ENCODE results near the gene MGAT5B.
"Not testable (repeated sequence)": the region's sequence is repeated elsewhere in the genome, so short reads cannot be mapped to it uniquely, and the experiment has no call there.

Gene MGAT5B

GRCh38 chr17:76952402-76952801 lies 84.2 kb downstream of the MGAT5B start:
- DNase-seq, result no peak

DNA sequence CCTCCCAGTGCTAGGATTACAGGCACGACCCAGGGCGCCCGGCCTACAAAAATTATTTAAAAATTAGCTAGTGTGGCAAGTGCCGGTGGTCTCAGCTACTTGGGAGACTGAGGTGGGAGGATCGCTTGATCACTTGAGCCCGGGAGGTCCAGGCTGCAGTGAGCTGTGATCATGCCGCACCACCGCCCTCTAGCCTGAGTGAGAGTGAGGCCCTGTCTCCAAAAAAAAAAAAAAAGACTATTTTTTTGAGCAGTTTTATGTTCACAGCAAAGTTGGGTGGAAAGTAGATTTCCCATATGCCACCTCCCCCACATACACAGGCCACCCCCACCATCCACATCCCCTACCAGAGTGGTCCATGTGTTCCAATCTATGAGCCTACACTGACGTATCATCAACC lies 84.9 kb downstream of the MGAT5B start:
- no peak for DNase-seq

- no peak for DNase-seq
Measured at GRCh38 chr17:76953946-76954345, 85.7 kb downstream of the MGAT5B start.

DNA sequence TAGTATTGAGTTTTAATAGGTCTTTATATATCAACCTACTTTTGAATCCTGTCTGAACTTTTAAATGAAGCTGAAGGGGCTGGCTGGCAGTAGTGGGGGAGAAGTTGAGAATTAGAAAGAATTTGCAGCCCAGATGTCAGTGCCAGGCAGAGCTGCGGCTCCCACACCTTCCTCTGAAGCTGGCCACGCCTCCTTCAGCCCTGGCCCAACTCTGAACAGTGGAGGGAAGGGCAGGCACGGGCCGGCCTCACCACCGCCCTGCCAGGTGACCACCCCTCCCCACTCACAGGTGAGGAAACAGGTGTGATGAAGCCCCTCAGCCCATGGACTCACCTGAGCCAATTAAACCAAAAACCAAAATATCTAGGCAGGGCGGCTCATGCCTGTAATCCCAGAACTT lies 87.0 kb downstream of the MGAT5B start:
- DNase-seq, result no peak

- DNase-seq, result no peak
Measured at GRCh38 chr17:76956846-76957540, 88.8 kb downstream of the MGAT5B start.

DNA sequence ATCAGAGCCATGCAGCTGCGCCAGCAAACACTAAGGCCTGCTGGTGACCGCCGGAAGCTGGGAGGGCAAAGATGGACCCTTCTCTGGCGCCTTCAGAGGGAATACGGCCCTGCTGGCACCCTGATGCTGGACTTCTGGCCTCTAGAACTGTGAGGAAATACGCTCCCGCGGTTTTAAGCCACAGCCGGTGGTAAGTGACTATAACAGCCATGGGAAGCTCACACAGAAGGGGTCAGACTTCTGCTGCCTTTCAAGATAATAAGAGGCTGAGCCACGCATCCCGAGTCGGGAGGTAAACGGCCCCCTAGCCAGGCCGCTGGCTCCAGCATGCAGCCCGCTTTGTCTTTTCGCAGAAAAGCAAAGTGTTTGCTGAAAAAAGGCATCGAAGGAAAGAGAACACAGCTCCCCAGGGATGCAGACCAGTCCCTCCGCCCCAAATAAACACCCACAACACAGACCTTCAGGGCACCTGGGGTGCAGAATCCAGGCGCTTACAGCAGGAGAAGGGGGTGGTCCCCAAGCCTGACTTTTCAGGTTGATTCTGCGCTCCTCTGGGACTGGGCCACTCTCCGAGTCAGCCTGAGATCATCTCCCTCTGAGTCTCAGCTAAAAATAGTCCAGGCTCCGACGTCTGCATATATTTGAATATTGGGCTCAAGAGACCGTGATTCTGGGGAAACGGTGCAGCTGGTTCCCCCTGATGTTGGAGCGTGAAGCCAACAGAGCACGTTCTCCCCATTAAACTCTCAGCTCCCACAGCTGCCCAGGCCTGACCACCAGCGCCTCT lies 89.7 kb downstream of the MGAT5B start:
- DNase-seq, result no peak

DNA sequence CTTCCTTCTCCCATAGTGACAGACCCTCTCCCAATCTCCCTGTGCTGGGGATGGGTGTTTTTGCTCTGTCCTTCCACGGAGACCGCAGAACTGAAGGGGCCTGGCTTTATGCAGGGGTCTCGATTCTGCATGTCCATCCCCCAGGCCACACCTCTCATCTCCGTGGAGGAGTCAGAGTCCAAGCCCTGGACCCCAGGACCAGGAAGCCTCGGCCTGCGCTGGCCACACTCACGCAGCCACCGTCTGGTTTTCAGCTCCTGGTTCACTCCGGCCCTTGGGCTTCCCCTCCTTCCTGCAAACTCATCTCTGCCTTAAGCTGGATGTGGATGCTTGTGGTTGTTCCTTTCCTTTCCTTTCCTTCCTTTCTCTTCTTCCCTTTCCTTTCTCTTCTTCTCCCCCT lies 90.8 kb downstream of the MGAT5B start:
- DNase-seq, result no peak

DNA sequence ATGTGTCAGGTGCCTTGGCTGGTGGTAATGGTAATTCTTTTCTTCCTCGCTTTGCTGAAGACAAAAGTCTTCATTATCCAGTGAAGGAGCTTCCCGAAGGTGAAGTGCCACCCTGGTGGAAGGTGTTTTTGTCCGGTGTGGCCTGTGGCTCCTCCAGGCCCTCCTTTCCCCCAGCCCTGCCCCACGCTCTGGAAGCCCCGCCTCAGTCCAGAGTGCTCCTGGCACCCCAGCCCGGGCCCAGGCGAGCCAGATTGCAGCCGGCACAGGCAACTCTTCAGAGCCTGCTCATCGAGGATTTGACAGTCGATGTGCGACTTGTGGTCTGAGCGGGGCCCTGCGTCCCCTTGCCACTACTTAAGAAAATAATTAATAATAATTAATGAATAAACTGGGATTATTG lies 93.7 kb downstream of the MGAT5B start:
- DNase-seq, result no peak

GRCh38 chr17:76962858-76963257 lies 94.7 kb downstream of the MGAT5B start:
- DNase-seq, result no peak

DNA sequence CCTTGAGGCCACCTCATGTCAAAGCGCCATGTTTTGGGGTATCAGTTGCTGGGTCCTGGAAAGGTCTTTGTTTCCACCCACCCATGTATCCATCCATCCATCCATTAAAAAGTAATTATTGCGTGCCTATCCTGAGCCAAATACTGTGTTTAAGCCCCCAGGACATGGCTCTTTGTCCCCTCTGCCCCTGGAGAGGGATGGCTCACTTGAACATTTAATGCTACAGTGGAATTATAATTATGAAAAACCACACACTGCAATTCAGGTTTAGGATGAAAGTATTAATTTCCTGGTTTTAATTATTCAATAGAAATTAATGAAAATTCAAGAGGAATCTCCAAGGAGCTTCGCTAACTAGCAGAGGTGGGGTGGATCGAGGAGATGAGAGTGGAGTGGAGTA lies 97.8 kb downstream of the MGAT5B start:
- no peak for DNase-seq

DNA sequence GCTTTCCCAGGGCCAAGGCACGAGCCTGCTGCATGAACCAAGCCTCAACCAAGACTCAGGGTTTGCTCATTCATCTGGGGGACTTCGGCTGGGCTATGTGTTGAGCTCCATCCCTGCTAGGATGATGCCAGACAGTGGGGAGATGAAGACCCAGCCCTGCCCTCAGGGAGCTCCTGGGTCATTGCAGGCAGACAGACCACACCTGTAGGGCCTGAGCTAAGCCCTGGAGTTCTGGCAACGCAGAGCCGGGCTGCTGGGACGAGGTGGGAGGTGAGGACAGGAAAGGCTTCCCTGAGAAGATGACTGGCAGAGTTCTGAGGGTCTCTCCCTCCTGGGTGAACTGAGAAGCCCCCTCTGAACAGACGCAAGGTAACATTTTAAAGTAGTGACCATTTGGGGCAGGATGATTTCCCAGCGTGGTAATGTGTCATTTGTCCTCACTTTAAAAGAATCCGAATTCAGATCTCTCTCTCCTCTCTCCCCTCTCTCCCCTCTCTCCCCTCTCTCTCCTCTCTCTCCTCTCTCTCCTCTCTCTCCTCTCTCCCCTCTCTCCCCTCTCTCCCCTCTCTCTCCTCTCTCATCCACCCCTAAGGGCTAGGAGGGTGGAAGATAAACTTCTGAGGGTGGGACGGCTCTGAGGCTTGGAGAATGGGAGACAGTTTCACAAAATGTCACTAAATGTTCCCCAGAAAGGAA lies 98.4 kb downstream of the MGAT5B start:
- DNase-seq, result no peak

DNA sequence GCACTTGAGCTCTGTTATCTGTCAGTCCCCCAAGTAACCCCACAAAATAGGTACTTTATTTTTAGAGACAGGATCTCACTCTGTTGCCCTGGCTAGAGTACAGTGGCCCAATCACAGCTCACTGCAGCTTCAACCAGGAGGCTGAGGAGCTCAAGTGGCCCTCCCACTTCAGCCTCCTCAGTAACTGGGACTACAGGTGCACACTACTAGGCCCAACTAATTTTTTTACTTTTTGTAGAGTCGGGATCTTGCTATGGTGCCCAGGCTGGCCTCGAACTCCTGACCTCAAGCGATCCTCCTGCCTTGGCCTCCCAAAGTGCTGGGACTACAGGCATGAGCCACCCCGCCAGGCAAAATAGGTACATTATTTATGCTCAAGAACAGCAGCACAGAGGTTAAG lies 99.6 kb downstream of the MGAT5B start:
- DNase-seq, result no peak

DNA sequence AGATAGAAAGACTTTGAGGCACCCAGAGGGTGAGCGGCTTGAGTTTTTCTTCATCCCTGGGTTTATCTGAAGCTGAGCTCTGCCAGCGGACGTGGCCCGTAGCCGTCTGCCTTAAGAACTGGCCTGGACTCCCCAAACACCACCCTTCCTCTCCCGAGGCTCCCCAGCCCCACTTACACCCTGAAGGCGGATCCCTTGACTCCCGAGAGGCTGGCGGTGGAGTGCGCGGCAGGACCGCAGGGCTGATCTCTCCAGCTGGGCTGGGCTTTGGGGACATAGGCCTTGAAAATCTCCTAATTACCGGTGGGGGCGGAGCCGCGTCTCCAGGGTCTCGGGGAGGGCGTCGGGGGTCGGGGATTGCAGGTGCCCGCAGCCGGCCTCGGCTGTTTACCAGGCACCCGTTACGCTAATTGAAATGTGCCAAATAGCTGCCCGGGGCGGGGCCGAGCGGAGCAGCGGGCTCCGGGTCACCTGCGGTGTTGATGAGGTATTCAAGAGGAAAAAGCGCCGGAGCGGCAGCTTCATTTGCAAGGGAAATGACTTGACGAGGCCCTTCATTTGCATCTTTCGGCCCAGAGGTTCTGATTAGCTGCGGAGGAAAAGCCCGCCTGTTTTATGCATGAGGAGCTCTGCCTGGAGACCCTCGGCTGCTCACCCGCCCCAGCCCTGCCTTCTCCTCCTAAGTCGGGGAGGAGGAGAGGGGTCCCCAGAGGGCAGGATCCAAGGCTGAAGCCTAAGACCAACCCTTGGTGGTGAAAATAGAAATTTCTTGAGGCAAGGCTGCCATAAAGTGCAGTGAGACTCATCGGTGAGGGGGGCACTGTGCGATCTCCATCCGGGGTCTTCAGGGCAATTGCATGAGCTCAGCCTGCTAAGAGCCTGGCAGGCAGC lies 100.7 kb downstream of the MGAT5B start:
- peak; percentile 18 for DNase-seq

GRCh38 chr17:76969598-76970172 lies 101.5 kb downstream of the MGAT5B start:
- DNase-seq, result no peak

DNA sequence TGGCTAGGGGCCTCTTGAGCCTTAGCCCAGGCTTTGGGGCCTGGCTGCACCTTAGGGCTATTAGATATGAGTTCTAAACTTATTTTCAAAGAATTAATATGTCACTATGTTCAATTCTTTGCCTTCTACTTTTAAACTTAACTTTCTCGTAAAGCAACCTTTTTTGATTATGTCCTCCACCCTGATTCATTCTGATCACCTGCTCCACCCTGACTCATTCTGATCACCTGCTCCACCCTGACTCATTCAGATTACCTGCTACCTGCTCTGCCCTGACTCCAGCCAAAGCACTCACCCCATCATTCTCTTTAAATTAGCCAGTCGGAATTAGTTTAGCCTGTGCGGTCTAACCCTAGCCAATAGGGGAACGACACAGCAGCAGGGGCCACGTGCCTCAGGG lies 102.0 kb downstream of the MGAT5B start:
- DNase-seq, result not testable (repeated sequence)

DNA sequence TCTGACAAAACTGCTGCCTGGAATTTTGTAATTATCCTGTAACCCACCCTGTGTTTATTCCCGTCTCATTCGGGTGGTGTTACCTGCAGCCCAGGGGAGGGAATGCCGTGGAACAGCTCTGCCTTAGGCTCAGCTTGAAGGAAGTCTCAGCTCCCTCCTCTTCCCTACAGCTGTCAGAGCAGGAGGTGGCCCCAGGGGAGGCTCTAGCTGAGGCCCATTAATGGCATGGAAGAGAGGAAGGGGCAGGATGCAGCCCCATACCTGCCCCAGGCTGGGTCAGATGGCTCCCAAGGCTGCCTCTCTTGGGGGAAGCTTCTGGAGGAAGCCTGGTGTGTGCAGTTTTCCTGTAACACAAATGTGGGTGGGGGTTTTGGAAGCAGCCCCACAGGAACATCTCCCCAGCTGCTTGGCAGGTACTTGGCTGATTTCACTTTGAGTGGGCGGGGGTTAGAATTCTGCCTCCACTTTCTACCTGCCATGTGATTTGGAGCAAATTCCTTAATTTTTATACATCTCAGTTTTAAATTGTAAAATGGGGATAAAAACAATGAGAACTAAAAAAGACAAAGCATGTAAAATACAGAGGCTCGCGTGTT lies 103.9 kb downstream of the MGAT5B start:
- DNase-seq, result no peak

GRCh38 chr17:76973040-76973439 lies 104.8 kb downstream of the MGAT5B start:
- DNase-seq, result no peak

DNA sequence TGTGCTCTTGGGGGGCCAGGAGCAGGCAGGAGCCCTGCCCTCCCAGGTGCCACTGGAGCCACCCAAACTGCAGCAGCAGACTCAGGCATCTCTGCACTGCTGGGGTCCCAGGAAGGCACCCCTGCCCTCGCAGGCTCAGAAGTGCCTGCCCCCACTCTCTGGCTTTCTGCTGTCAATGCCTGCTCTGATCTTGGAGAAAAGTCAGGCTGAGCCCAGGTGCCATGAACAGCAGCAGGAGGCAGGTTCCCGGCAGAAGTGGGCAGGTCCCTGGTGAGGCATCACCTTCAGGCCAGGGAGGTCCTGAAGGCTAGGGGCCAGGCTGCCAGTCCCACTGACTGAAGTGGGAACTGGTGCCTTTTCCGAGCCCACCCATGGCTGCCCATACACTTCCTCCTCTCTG lies 106.5 kb downstream of the MGAT5B start:
- no peak for DNase-seq

DNA sequence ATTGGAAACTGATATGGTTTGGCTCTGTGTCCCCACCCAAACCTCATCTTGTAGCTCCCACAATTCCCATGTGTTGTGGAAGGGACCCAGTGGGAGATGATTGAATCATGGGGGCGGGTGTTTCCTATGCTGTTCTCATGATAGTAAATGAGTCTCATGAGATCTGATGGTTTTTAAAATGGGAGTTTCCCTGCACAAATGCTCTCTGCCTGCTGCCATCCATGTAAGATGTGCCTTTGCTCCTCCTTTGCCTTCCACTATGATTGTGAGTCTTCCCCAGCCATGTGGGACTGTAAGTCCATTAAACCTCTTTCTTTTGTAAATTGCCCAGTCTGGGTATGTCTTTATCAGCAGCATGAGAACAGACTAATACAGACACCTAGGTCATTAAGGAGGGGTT lies 109.8 kb downstream of the MGAT5B start:
- not testable (repeated sequence) for DNase-seq

- no peak for DNase-seq
Measured at GRCh38 chr17:76981545-76982295, 113.5 kb downstream of the MGAT5B start.

GRCh38 chr17:76982408-76983074 lies 114.3 kb downstream of the MGAT5B start:
- DNase-seq, result no peak
